NCI-H2227 (cell line): ENCODE results near the gene WNT9B.
"Not testable (repeated sequence)": the region's sequence is repeated elsewhere in the genome, so short reads cannot be mapped to it uniquely, and the experiment has no call there.

ENCODE experiments used
- DNase-seq: peaks from one replicate; lab custom pipeline; 2025; ENCODE audit not compliant: unreplicated experiment; lab: John Stamatoyannopoulos, UW

WNT9B gene

GRCh38 chr17:46908068-46908737, 56.8 kb downstream of the WNT9B start:
- no peak for DNase-seq

DNA sequence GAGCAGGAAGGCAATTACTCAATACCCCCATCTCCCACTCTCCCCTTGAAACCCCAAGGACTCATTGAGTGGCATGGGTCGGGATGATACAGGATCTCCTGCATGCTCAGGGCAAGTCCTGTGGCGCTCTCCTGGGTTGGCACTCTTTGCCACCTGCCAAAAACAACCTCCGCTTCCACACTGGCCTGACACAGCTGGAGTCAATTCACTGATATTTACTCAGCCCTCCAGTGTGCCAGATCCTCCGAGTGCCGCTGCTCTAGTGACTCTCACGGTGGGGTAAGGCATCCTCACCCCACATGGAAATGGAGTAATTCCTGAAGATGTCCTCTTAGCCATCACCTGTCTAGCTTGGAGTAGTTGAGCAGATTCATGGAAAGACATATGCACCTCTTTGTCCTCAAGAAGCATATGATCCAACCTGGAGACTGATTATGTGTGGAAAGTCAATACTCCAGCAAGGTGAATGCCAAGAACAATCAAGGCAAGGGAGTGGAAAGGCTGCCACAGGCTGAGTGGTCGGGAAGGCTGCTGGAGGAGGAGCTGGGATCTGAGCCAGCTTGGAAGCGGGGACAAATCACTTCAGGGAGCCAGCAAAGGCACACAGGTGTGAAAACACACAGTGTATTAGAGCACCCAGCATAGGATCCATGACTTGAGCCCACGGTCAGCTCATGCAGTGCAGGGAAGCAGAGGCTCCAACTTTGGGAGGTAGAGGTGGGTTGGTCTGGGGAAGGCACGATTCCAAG, 59.0 kb downstream of the WNT9B start:
- DNase-seq, result no peak

DNA sequence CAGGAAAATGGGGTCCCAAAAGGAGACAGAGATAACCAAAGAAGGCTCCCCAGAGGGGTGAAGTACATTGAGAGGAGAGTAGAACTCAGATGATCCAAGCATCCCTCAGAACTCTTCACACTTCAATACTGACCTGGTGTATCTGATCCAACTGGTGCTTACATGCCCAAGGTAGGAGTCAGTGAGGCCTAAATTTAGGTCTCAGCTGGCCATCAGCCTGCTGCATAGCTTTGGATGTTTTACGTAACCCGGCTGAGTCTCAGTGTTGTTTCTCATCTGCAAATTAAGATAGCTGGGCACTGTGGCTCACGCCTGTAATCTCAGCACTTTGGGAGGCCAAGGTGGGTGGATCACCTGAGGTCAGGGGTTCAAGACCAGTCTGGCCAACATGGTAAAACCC, 59.9 kb downstream of the WNT9B start:
- DNase-seq, result no peak

DNA sequence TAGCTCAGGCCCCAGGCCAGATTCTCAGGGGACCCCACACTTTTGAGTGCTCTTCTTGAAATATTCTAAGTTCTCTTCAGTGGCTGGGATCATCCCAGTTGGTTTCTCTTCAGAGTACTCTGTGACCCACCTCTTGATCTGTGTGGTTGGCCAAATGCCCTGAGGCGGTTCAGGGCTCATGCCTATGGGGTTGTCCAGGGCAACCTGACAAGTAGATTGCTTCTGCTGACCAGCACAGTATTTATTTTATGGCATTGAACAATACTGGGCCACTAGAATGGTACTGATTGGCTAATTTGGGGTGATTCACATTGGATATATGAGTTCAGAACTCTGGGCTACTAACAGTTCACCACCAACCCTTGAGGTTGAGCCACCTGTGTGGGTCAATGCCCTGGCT, 64.2 kb downstream of the WNT9B start:
- DNase-seq, result no peak

DNA sequence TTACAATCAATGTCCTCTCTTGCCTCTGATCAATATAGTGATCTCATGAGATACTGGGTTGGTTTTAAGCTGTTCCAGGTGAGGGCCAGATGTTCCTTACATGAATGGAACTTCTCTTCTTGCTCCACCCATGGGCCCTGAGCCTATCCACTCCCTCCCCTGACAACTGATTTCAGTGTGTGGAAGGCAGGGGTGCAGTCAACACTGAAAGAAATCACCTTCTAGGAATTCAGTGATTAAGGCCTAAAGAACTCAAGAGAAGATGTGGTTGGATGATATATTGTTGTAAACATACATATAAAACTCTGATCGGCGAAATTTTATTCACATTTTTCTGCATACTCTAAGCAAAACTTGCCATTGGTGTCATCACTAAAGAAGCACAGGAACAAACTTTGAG, 64.8 kb downstream of the WNT9B start:
- DNase-seq, result no peak

- DNase-seq, result no peak
Observed at GRCh38 chr17:46916623-46917022, 65.2 kb downstream of the WNT9B start.

DNA sequence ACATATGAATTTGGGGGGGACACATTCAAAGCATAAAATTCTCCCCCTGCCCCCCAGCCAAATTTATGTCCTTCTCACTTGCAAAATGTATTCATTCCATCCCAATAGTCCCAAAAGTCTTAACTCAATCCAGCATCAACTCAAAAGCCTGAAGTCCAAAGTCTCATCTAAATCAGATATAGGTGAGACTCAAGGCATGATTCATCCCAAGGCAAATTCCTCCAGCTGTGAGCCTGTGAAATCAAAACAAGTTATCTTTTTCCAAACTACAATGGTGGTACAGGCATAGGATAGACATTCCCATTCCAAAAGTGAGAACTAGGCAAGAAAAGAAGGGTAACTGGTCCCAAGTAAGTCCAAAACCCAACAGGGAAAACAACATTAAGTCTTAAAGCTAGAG, 65.7 kb downstream of the WNT9B start:
- no peak for DNase-seq

DNA sequence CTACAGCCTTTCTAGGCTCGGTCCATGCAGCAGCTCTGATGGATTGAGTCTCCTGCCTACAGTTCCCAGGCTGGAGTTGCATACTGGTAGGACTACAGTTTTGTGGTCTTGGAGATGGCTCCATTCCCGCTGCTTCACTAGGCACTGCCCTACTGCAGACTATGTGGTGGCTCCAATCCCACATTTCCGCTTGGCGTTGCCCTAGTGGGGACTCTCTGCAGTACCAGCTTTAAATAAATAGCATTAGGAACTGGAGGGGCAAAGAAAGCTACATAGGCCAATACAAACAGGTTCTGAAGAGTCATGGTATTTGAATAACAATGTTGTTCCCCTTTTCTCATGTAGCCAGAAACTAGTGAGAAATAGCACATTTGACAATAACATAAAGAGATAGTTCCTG, 66.1 kb downstream of the WNT9B start:
- DNase-seq, result no peak

DNA sequence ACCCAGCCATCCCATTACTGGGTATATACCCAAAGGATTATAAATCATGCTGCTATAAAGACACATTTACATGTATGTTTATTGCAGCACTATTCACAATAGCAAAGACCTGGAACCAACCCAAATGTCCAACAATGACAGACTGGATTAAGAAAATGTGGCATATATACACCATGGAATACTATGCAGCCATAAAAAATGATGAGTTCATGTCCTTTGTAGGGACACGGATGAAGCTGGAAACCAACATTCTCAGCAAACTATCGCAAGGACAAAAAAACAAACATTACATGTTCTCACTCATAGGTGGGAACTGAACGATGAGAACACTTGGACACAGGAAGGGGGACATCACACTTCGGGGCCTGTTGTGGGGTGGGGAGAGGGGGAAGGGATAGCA, 70.6 kb downstream of the WNT9B start:
- not testable (repeated sequence) for DNase-seq

- DNase-seq, result no peak
Observed at GRCh38 chr17:46922487-46922803, 71.1 kb downstream of the WNT9B start.

GRCh38 chr17:46922804-46923635, 71.6 kb downstream of the WNT9B start, which contains the start of gene GOSR2:
Gene GOSR2, plus strand, starts transcription at chr17:46923160. Its CDS starts 33 bp downstream, at chr17:46923193.
- peak; percentile 98 for DNase-seq

DNA sequence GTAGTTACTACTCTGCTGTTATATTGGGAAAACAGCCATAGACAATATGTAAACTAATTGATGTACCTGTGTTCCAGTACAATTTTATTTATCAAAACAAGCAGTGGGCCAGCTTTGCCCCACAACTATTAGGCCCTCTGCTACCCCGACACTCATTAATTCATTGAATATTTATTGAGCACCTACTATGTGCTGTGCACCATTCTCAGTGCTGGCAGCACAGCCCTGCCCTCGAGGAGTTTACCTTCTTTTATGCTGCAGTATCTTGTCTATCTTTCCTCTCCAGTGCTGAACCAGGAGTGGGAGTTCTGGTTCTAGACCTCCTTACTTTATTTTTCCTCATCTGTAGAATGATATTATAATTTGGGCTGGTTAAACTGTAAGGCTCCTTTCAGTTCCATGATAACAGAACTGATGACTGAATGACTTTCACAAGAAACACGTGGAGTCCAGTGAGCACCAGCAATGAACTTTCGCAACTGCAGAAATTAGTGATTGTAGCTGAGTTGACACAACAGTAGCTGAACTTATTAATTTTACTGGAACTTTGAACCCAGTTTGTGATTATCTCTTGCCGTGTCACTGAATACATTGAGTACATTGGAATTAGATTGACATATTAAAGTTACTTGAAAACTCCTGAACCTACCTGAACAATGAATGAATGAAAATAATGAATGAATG, 73.9 kb downstream of the WNT9B start:
- no peak for DNase-seq

- no peak for DNase-seq
Observed at GRCh38 chr17:46928467-46929261, 77.3 kb downstream of the WNT9B start.

DNA sequence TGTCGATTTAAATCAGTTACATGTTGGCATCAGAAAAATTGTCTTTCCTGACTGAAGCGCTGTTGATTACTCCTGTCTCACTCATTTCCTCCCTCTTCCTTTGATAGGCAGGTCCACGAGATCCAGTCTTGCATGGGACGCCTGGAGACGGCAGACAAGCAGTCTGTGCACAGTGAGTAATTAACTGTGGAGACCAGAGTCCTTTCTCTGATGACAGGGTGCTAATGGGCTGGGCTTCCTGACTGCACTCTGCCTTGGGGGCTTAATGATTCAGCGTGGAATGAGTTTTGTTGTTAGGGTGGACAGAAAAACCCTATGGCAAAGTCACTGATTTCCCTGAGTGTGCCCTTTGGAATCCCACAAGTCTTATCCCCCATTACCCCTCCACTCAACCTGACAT, 78.0 kb downstream of the WNT9B start:
- DNase-seq, result no peak

DNA sequence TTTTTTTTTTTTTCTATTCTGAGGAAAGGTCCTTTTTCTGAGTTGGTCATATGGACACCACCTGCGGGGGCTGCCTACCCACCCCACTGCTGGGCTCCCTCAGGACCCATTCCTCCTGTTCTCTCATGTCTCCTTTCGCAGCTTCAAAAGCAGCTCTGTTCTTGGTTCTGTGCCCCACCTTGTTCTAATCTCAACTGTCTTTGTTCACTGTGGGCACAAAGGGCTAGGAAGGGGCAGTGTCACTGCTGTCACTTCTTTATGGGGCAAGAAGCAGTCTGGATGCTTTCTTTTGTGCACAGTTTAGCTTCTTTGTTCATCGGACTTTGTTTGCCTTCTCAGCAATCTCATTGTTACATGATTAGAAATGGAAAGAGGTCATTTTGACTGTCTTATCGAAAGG, 78.7 kb downstream of the WNT9B start:
- no peak for DNase-seq

- no peak for DNase-seq
Observed at GRCh38 chr17:46931596-46931995, 80.2 kb downstream of the WNT9B start.

DNA sequence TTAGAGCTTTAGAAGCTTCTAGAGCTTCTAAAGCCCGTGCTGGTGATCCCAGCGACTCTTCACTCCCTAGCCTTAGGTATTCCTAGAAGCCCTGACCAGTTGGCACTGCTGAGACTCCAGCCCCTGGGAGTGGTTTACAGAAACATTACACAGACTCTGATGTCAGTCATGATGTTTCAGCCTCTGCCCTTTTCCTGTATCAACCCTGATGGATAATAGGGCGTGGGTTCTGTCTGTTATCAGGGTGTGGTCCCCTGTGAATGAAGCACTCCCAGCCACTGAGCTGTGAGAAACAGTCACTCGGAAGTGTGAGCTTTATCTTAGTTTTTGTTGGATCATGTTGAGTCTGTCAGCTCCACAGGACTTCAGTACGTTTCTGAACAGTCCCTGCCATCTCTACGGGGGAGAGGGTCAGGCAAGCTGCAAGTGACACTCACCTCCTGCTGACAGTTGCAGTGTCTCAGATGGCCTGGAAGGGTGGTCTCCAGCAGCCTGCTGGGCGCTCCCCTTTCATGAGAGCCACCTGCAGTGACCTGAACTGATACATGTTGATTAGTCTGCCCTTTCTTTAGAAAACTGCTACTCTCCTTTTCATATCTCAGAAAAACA, 84.4 kb downstream of the WNT9B start:
- no peak for DNase-seq
